Ureter (tissue), 1 donor: ENCODE measurements around the gene RAB11FIP4. TPM values are rescaled to one million over a fixed set of nuclear protein-coding genes. Genes with fewer than 3 reads are reported as not detected.
A peak's percentile ranks its signal among the peaks of the same experiment; 100 is the strongest.

Experiments used
- DNase-seq: peaks from one replicate; pipeline ENCODE4 v3.0.0-alpha.2; 2020; ENCODE audit warnings: low spot score
- total RNA-seq: library from RNA; stranded (reverse); gene quantifications from one replicate; pipeline ENCODE4 v1.2.4, GENCODE V29; 2023
- donor health status: DM: yes; HTN: yes; CAD: no.

RAB11FIP4 gene
- total RNA-seq, 1 donor from 2014 or later: 40.7 TPM

GRCh38 chr17:31497994-31498826 lies 106.7 kb downstream of the RAB11FIP4 start:
- no peak for DNase-seq

- DNase-seq: no peak
Observed at GRCh38 chr17:31499771-31500554, 108.5 kb downstream of the RAB11FIP4 start.

DNA sequence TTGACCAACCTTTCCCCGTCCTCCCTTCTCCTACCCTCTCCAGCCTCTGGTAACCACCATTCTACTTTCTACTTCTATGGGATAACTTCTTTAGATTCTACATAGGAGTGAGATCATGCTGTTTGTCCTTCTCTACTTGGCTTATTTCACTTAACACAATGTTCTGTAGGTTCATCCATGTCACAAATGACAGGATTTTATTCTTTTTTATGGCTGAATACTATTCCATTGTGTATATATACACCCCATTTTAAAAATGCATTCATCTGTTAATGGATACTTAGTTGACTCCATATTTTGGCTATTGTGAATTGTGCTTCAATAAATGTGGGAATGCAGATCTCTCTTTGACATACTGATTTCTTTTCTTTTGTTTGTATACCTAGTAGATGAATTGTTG lies 115.0 kb downstream of the RAB11FIP4 start:
- no peak for DNase-seq

DNA sequence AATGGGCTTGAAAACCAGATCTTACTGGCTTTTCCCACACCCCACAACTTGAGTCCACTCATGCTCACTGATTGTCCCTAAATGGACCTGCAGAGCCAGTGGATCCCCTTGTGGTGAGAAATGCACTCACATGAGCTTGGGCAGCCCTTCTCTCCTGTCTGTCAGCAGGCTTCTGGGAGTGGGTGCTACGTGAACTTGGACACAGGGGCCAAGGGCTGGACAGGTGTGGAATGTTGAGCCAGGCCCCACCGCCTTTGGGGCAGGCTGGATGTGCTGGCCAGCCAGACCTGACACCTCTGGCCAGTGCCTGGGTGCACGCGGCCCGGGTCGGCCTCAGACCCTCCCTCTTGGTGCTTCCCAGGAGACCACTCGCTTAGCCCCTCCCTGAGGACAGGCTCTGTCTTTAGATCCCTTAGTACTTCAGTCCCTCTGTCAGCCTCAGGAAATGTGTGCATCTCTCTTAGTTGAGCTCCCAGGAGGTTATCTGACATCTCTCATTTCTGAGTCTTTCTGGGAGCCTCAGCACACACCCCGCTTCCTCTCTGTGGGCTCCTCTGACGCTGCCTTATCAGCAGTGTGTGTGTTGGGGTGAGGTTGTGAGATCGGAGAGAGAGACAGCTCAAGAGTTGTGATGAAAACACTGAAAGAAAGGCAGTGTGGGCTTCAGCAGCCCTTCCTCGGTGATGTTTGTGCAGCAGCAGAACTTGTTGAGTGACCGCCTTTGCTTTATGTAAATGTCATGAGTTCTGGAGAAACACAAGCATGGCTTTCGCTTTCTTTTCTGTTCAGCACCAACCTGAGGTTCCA lies 117.0 kb downstream of the RAB11FIP4 start:
- no peak for DNase-seq

DNA sequence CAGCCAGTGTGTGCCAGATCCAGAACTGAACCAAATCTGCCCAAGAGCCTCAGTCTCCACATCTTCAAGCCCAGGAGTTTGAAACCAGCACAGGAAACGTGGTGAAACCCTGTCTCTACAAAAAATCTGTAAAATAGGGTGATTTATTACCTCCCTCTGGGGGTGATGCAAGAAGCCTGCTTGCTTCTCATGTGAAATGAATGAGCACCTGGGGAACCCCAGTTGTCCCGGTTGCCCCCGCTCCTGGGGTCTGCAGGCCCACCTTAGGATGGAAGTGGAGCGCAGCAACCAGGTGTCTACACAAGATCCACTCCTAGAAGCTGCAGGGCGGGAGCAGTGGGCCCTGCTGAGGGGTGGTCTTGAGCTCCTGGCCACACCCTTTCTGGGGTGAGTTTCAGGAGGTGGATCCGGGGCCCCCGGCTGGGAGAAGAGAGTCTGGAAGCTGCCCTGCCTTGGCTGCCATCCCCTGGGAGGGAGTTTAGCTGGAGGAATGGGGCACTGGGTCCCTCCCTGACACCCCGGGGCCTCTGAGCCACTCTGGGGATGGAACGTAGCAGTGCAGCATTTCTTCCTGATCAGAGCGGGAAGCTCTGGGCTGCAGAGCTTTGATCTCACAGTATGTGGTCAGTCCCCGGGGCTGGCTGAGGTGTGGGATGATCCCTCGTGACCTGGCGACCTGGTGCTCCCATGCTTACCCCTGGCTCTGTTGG lies 117.8 kb downstream of the RAB11FIP4 start:
- no peak for DNase-seq

GRCh38 chr17:31509805-31510177 lies 118.3 kb downstream of the RAB11FIP4 start:
- DNase-seq: no peak

DNA sequence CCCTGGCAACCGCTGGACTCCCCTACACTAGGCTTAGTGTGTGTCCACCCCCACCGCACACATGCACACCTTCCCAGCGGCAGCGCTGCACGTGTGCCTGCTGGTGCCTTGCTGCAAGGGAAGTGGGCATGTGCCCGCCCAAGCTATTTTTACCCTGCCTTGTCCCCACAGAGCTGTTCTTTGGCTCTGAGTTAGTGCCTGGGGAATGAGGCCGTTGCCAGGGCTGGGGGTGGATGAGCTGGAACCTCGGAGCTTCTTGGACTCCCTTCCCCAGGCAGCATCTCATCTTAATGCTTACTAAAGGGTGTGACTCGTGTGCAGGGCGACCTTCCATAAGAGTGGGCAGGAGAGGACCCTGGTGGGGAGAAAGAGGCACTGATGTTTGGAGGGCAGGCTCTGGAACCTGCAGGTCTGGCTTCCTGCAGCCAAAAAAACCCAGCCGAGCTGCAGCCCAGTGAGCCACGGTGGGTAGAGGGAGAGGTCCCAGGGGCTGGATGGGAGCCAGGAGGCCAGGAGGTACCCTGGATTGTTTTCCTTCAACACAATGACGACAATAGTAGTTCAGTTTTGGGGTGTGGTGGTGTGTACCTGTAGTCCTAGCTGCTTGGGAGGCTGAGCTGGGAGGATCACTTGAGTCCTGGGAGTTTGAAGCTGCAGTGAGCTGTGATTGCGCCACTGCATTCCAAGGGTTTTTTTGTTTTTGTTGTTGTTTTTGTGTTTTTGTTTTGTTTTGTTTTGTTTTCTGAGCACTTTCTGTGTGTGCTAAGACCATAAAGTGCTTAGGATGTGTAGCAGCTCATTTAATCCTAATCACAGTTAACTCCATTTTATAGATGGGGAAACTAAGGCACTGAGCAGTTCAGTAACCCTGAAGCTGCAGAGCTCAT lies 119.1 kb downstream of the RAB11FIP4 start:
- no peak for DNase-seq

DNA sequence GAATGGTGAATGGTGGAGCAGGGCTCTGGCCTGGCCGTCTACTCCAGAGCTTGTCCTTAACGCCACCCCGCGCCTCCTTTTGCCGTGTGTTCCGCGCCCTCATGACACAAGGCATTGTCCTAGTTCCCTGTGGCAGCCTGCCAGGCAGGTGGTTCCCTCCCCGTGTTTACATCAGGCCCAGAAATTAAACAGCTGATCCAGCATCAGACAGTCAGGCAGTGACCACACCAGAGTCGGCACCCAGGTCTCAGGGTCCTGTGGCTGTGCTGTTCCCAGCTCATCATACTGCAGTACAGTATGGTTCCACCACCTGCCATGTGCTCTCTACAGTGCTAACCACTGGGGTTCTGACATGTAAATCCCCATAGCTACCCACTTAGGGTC lies 119.7 kb downstream of the RAB11FIP4 start:
- DNase-seq: peak; percentile 72

- no peak for DNase-seq
Observed at GRCh38 chr17:31511580-31511979, 120.1 kb downstream of the RAB11FIP4 start.

DNA sequence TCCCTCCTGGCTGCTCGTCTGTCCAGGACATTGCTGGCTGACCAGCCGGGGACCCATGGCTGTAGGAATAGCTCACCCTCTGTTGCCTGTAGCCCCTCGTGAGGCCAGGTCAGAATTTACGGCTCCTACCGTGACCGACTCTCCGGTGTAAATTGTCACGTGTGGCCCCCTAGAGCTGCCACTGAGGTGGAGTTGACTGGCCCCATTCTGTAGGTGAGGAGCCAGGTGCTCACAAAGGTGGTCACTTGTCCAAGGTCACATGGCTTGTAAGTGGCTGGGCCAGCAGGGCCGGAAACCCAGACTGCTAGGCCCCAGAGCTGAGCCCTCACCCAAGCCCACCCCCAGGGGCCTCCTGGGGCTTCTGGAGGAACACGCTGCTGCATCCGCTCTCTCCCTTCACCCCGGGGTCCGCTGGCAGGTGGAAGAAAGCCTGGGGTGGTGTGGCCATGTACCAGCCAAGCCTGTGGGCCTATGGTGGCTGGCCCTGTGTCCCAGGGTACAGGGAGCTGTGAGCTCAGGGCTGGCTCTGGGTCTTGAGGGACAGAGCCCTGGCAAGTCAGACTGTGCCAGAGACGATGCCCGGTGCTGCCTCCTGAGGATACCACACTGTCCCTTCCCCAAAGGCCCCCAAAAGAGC lies 120.7 kb downstream of the RAB11FIP4 start:
- no peak for DNase-seq

DNA sequence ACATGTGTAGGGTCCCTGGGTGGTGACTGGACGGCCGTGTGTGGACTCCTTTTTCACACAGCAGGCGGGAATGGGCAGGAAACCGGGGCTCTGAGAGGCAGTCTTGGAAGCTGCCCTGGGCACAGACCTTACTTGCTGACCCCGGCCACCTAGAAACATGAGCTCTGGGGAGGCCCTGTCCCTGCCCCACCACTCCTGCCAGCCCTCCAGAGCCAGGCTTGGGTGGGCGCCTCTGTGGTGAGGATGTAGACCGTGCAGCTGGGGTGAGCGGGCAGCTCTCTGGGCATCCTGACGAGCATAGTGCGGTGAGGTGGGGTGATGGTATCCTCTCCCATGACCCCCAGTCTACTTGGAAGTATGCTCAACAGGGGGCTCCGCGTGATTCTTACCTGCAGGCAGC lies 121.3 kb downstream of the RAB11FIP4 start:
- no peak for DNase-seq

- DNase-seq: no peak
Observed at GRCh38 chr17:31513731-31514427, 122.4 kb downstream of the RAB11FIP4 start.

GRCh38 chr17:31515267-31515666 lies 123.8 kb downstream of the RAB11FIP4 start:
- DNase-seq: no peak

- DNase-seq: no peak
Observed at GRCh38 chr17:31517524-31517923, 126.0 kb downstream of the RAB11FIP4 start.

- no peak for DNase-seq
Observed at GRCh38 chr17:31518478-31518877, 127.0 kb downstream of the RAB11FIP4 start.

DNA sequence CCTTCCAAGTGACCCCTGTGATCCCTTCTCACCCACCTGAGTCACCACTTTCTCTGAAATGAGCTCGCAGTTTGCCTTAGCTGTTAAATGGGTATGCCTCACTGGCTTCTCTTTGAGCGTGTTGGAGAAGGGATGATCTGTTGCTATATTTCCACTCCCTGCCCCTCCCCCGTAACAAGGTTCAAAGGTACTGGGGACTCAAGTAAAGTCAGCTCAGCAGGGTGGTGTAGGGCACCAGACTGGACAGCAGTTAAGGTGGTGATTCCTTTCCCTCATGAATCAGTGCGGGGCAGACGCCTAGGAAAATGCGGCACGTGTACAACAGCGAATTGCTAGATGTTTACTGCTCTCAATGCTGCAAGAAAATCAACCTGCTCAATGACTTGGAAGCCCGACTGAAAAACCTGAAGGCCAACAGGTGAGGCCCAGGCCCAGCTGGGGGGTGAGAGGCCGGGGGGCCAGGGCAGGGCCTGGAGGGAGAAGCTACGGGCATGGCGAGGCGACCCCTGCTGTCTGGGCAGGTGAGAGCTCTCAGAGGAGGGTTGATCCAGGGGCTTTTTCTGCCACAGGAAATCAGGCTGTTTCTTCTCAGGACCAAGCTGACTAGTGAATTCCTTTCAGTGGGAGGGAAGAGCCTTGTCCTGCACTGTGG lies 130.3 kb downstream of the RAB11FIP4 start:
- DNase-seq: no peak

GRCh38 chr17:31522284-31522931 lies 130.9 kb downstream of the RAB11FIP4 start:
- DNase-seq: no peak

GRCh38 chr17:31522987-31523495 lies 131.6 kb downstream of the RAB11FIP4 start:
- DNase-seq: no peak
